ENCODE data around the gene ARHGEF10L. TPM values are rescaled to one million over a fixed set of nuclear protein-coding genes. Genes with fewer than 3 reads are reported as not detected.

Gene ARHGEF10L
- total RNA-seq, 5 donors from 2014 or later (not counting 1 experiment from before 2014, with no cell fraction given) = 0.12 to 0.30 (median 0.22) TPM; not detected in 2

GRCh38 chr1:17724150-17724549 is 184.7 kb downstream of the ARHGEF10L start:
- Mint-ChIP-seq H3K4me1 (no peaks in the 10 kb centered on the region), H3K4me3 (no peak overlapping the region), H3K9me3 (peaks cover 0 to 4% (median 0%) of the 10 kb centered on the region in 3 donors), H3K36me3 (no peaks in the 10 kb centered on the region), H3K27me3 (peaks cover 3% of the 10 kb centered on the region in 2 donors), H3K27ac (no peak overlapping the region)
- H3K27ac ChIP-seq (ENCODE audit: low read length) = no peak overlapping the region
- H3K9me3 ChIP-seq = no peaks in the 10 kb centered on the region
- no peaks in the 10 kb centered on the region for H3K4me1 ChIP-seq (ENCODE audit: control insufficient read depth in 1 of 2, extremely low read depth in 1 of 2, insufficient read depth in 2 of 2, low read length in 2 of 2)
- ChIA-PET CTCF (no interaction called here), POLR2A (no interaction called here)
- H3K4me3 ChIP-seq (ENCODE audit: control insufficient read depth in 1 of 2, extremely low read depth in 1 of 2, low read length in 1 of 2) = no peak overlapping the region
- H3K27me3 ChIP-seq (replicated peaks in 1 of 2; ENCODE audit: control insufficient read depth in 2 of 2, extremely low read depth in 1 of 2, insufficient read depth in 2 of 2, low read length in 1 of 2) = peaks cover 0 to 23% of the 10 kb centered on the region in 2 experiments
- DNase-seq = no peak
- no peaks in the 10 kb centered on the region for H3K36me3 ChIP-seq (ENCODE audit: control insufficient read depth in 2 of 2, extremely low read depth in 1 of 2, insufficient read depth in 1 of 2, low read length in 1 of 2)
- WGBS (ENCODE audit: insufficient coverage) = no CpG with 5 or more reads among the region's 6 CpGs
- no peak for ATAC-seq (replicated peaks in 1 of 4)

- DNase-seq = no peak
- H3K9me3 Mint-ChIP-seq = peaks cover 0 to 4% (median 0%) of the 10 kb centered on the region in 3 donors
- H3K36me3 ChIP-seq (ENCODE audit: control insufficient read depth in 2 of 2, extremely low read depth in 1 of 2, insufficient read depth in 1 of 2, low read length in 1 of 2) = no peaks in the 10 kb centered on the region
- no peaks in the 10 kb centered on the region for H3K9me3 ChIP-seq
- H3K27me3 ChIP-seq (replicated peaks in 1 of 2; ENCODE audit: control insufficient read depth in 2 of 2, extremely low read depth in 1 of 2, insufficient read depth in 2 of 2, low read length in 1 of 2) = peaks cover 0 to 27% of the 10 kb centered on the region in 2 experiments
- 92% methylated on average over 6 of the region's 9 CpGs for WGBS (ENCODE audit: insufficient coverage)
- no peak overlapping the region for H3K27ac Mint-ChIP-seq
- H3K36me3 Mint-ChIP-seq = no peaks in the 10 kb centered on the region
- CTCF ChIA-PET = no interaction called here
- H3K4me3 Mint-ChIP-seq = no peak overlapping the region
- no peak overlapping the region for H3K27ac ChIP-seq (ENCODE audit: low read length)
- no peak for ATAC-seq (replicated peaks in 1 of 4)
- H3K4me1 ChIP-seq (ENCODE audit: control insufficient read depth in 1 of 2, extremely low read depth in 1 of 2, insufficient read depth in 2 of 2, low read length in 2 of 2) = no peaks in the 10 kb centered on the region
- no peak overlapping the region for H3K4me3 ChIP-seq (ENCODE audit: control insufficient read depth in 1 of 2, extremely low read depth in 1 of 2, low read length in 1 of 2)
- H3K4me1 Mint-ChIP-seq = no peaks in the 10 kb centered on the region
- H3K27me3 Mint-ChIP-seq = peaks cover 3% of the 10 kb centered on the region in 2 donors
- POLR2A ChIA-PET = no interaction called here
Measured at GRCh38 chr1:17725084-17725719, 185.7 kb downstream of the ARHGEF10L start.

GRCh38 chr1:17725811-17726582 is 186.5 kb downstream of the ARHGEF10L start:
- DNase-seq (no peak), ATAC-seq (replicated peaks in 1 of 4) (no peak)
- Mint-ChIP-seq H3K9me3 (peaks cover 0 to 4% (median 0%) of the 10 kb centered on the region in 3 donors), H3K27me3 (peaks cover 3% of the 10 kb centered on the region in 2 donors), H3K27ac (no peak overlapping the region), H3K36me3 (no peaks in the 10 kb centered on the region), H3K4me3 (no peak overlapping the region), H3K4me1 (no peaks in the 10 kb centered on the region)
- Histone ChIP-seq H3K4me3 (ENCODE audit: control insufficient read depth in 1 of 2, extremely low read depth in 1 of 2, low read length in 1 of 2) (no peak overlapping the region), H3K27ac (ENCODE audit: low read length) (no peak overlapping the region), H3K9me3 (no peaks in the 10 kb centered on the region), H3K4me1 (ENCODE audit: control insufficient read depth in 1 of 2, extremely low read depth in 1 of 2, insufficient read depth in 2 of 2, low read length in 2 of 2) (no peaks in the 10 kb centered on the region), H3K36me3 (ENCODE audit: control insufficient read depth in 2 of 2, extremely low read depth in 1 of 2, insufficient read depth in 1 of 2, low read length in 1 of 2) (no peaks in the 10 kb centered on the region), H3K27me3 (replicated peaks in 1 of 2; ENCODE audit: control insufficient read depth in 2 of 2, extremely low read depth in 1 of 2, insufficient read depth in 2 of 2, low read length in 1 of 2) (peaks cover 0 to 27% of the 10 kb centered on the region in 2 experiments)
- POLR2A ChIA-PET = no interaction called here
- 55% methylated on average over 2 of the region's 7 CpGs for WGBS (ENCODE audit: insufficient coverage)
- CTCF ChIA-PET = no interaction called here

GRCh38 chr1:17728123-17728712 is 188.7 kb downstream of the ARHGEF10L start:
- H3K27me3 ChIP-seq (replicated peaks in 1 of 2; ENCODE audit: control insufficient read depth in 2 of 2, extremely low read depth in 1 of 2, insufficient read depth in 2 of 2, low read length in 1 of 2) = peaks cover 0 to 27% of the 10 kb centered on the region in 2 experiments
- no peaks in the 10 kb centered on the region for H3K36me3 ChIP-seq (ENCODE audit: control insufficient read depth in 2 of 2, extremely low read depth in 1 of 2, insufficient read depth in 1 of 2, low read length in 1 of 2)
- no peaks in the 10 kb centered on the region for H3K9me3 ChIP-seq
- H3K4me3 Mint-ChIP-seq = no peak overlapping the region
- no peak overlapping the region for H3K27ac ChIP-seq (ENCODE audit: low read length)
- no peak for DNase-seq
- no peaks in the 10 kb centered on the region for H3K4me1 ChIP-seq (ENCODE audit: control insufficient read depth in 1 of 2, extremely low read depth in 1 of 2, insufficient read depth in 2 of 2, low read length in 2 of 2)
- ATAC-seq (replicated peaks in 1 of 4) = no peak
- peaks cover 0 to 4% (median 0%) of the 10 kb centered on the region in 3 donors for H3K9me3 Mint-ChIP-seq
- no peak overlapping the region for H3K4me3 ChIP-seq (ENCODE audit: control insufficient read depth in 1 of 2, extremely low read depth in 1 of 2, low read length in 1 of 2)
- H3K27ac Mint-ChIP-seq = no peak overlapping the region
- peaks cover 3% of the 10 kb centered on the region in 2 donors for H3K27me3 Mint-ChIP-seq
- H3K36me3 Mint-ChIP-seq = no peaks in the 10 kb centered on the region
- ChIA-PET POLR2A (no interaction called here), CTCF (no interaction called here)
- WGBS (ENCODE audit: insufficient coverage) = 65% methylated on average over 2 of the region's 6 CpGs
- no peaks in the 10 kb centered on the region for H3K4me1 Mint-ChIP-seq

GRCh38 chr1:17729248-17729647 is 189.8 kb downstream of the ARHGEF10L start:
- Mint-ChIP-seq H3K4me1 (no peaks in the 10 kb centered on the region), H3K27ac (no peak overlapping the region), H3K36me3 (no peaks in the 10 kb centered on the region), H3K27me3 (peaks cover 3% of the 10 kb centered on the region in 2 donors), H3K4me3 (no peak overlapping the region), H3K9me3 (peaks cover 0 to 4% (median 0%) of the 10 kb centered on the region in 3 donors)
- H3K9me3 ChIP-seq = no peaks in the 10 kb centered on the region
- peaks cover 0 to 20% of the 10 kb centered on the region in 2 experiments for H3K27me3 ChIP-seq (replicated peaks in 1 of 2; ENCODE audit: control insufficient read depth in 2 of 2, extremely low read depth in 1 of 2, insufficient read depth in 2 of 2, low read length in 1 of 2)
- H3K4me3 ChIP-seq (ENCODE audit: control insufficient read depth in 1 of 2, extremely low read depth in 1 of 2, low read length in 1 of 2) = no peak overlapping the region
- DNase-seq = no peak
- ATAC-seq (replicated peaks in 1 of 4) = no peak
- ChIA-PET POLR2A (no interaction called here), CTCF (no interaction called here)
- H3K36me3 ChIP-seq (ENCODE audit: control insufficient read depth in 2 of 2, extremely low read depth in 1 of 2, insufficient read depth in 1 of 2, low read length in 1 of 2) = no peaks in the 10 kb centered on the region
- no peaks in the 10 kb centered on the region for H3K4me1 ChIP-seq (ENCODE audit: control insufficient read depth in 1 of 2, extremely low read depth in 1 of 2, insufficient read depth in 2 of 2, low read length in 2 of 2)
- 86% methylated on average over 9 of the region's 12 CpGs for WGBS (ENCODE audit: insufficient coverage)
- no peak overlapping the region for H3K27ac ChIP-seq (ENCODE audit: low read length)

- Mint-ChIP-seq H3K4me1 (no peaks in the 10 kb centered on the region), H3K27me3 (peaks cover 3% of the 10 kb centered on the region in 2 donors), H3K36me3 (no peaks in the 10 kb centered on the region), H3K4me3 (no peak overlapping the region), H3K27ac (no peak overlapping the region), H3K9me3 (peaks cover 0 to 4% (median 0%) of the 10 kb centered on the region in 3 donors)
- H3K27ac ChIP-seq (ENCODE audit: low read length) = no peak overlapping the region
- 78% methylated on average over 9 of the region's 10 CpGs for WGBS (ENCODE audit: insufficient coverage)
- no peak overlapping the region for H3K4me3 ChIP-seq (ENCODE audit: control insufficient read depth in 1 of 2, extremely low read depth in 1 of 2, low read length in 1 of 2)
- no peaks in the 10 kb centered on the region for H3K4me1 ChIP-seq (ENCODE audit: control insufficient read depth in 1 of 2, extremely low read depth in 1 of 2, insufficient read depth in 2 of 2, low read length in 2 of 2)
- H3K27me3 ChIP-seq (replicated peaks in 1 of 2; ENCODE audit: control insufficient read depth in 2 of 2, extremely low read depth in 1 of 2, insufficient read depth in 2 of 2, low read length in 1 of 2) = peaks cover 0 to 20% of the 10 kb centered on the region in 2 experiments
- ATAC-seq (replicated peaks in 1 of 4) (no peak), DNase-seq (no peak)
- no peaks in the 10 kb centered on the region for H3K9me3 ChIP-seq
- H3K36me3 ChIP-seq (ENCODE audit: control insufficient read depth in 2 of 2, extremely low read depth in 1 of 2, insufficient read depth in 1 of 2, low read length in 1 of 2) = no peaks in the 10 kb centered on the region
- ChIA-PET POLR2A (no interaction called here), CTCF (no interaction called here)
Measured at GRCh38 chr1:17729909-17730308, 190.4 kb downstream of the ARHGEF10L start.
